GM12872 (cell line): ENCODE data around the gene HTRA3.

ENCODE experiments used
- TF ChIP-seq, protein P1 (sequence below): IDR thresholded peaks from 3 replicates; pipeline ENCODE4 v1.5.1; 2011; ENCODE audit warnings: low read depth, mild to moderate bottlenecking, low read length, moderate library complexity; ENCODE audit not compliant: insufficient read depth

Gene HTRA3

DNA sequence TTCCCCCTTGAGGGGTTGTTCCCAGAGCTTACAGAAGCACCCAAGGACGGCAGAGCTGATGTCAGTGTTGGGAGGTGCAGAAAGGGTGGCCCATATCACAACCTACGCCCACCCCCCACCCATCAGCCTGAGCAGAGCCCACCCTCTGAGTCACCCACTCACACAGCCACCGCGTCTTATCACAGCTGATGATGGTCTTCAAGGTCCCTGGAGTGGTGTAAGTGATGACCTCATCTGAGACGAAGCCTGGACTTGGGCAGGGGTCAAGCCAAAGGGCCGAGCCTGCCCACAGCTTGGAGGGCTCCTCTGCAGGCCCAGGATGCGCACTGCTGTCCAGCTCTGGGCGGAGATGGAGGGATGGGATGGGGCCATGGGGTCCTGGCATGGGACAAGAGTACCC, 3.0 kb upstream of the HTRA3 start:
- TF ChIP-seq, protein P1, sequence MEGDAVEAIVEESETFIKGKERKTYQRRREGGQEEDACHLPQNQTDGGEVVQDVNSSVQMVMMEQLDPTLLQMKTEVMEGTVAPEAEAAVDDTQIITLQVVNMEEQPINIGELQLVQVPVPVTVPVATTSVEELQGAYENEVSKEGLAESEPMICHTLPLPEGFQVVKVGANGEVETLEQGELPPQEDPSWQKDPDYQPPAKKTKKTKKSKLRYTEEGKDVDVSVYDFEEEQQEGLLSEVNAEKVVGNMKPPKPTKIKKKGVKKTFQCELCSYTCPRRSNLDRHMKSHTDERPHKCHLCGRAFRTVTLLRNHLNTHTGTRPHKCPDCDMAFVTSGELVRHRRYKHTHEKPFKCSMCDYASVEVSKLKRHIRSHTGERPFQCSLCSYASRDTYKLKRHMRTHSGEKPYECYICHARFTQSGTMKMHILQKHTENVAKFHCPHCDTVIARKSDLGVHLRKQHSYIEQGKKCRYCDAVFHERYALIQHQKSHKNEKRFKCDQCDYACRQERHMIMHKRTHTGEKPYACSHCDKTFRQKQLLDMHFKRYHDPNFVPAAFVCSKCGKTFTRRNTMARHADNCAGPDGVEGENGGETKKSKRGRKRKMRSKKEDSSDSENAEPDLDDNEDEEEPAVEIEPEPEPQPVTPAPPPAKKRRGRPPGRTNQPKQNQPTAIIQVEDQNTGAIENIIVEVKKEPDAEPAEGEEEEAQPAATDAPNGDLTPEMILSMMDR, result no peak

DNA sequence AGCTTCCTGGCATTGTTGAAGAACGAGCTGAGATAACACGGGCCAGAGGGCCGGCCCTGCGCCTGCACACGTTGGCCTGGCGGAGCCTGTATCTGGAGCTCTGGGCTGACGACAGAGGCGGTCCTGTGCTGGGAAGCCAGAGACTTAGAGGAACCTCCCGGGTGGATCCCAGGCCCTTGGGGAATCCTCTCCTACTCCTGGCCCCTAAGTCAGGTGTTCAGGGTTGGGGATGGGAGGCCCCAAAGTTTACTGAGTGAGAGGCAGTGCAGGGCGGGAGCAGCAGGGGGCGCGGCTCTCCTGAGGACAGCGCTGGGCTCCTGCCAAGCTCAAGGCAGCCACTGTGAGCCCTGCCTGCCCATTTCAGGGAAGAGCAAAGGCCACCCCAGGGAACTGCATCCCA, 2.5 kb upstream of the HTRA3 start:
- TF ChIP-seq, protein P1, result 0 out of 3 replicates have a peak, but pooled peaks have one; percentile 21

DNA sequence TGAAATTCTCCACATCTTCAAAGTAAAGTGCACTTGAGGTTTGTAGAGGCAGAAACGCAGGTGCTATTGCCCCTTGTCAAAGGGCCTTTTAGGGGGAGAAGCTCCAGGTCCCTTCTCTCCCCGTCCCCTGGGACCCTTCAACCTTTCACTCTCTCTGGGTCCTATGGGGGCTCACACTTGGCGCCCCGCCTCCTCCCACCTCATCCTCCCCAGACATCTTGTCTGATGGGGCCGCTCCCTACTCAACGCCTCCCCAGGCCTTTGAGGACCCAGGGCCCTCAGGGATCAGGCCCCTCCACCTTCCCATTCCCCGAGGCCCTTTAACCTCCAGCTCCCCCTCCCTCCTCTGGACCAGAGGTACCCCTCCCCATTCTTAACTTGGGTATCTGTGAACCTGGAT, 1.3 kb upstream of the HTRA3 start:
- TF ChIP-seq, protein P1, result no peak

DNA sequence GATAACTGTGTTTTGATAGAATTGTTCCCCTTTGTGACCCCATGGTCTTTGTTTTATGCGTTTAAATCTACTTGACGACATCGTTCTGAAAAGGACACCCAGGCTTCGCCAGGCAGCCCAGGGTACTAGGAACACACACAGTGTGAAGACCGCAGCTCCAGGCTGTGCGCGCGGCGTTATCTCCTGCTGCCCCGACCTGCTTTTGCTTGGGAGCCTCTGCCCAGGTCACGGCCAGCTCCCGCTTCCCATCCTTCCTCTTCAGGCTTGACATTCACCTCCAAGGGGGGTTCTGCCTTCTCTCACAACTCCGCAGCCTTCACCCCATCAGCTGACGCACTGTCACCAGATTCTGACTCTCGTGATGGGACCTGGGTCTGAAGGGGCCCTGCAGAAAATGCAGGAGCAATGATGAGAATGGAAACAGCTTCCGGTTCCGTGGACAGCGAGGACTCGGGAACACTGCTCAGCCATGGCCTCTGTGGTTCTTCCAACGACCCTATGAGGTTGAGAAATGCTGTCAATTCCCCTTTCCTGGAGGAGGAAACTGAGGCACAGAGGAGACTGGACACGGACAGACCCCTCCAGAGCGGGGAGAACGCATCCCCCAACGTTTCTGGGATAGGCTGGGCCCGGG, 536 bp upstream of the HTRA3 start:
- TF ChIP-seq, protein P1, result no peak

DNA sequence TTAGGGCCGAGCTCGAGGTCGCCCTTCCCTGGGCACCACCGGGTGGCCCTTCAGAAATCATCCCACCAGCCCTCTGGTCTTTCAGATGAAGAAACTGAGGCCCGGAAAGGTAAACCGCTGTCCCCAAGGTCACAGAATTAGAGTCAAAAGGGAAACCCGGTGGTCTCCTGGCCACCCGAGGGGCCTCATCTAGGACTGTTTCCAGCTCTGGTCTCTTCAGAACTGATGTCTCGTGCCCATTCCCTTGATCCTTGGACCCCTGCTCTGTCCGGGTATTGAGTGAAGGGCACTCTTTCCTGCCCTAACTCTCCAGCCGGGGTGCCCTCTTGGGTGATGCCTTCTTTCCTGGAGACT, 841 bp downstream of the HTRA3 start:
- TF ChIP-seq, protein P1, result no peak

DNA sequence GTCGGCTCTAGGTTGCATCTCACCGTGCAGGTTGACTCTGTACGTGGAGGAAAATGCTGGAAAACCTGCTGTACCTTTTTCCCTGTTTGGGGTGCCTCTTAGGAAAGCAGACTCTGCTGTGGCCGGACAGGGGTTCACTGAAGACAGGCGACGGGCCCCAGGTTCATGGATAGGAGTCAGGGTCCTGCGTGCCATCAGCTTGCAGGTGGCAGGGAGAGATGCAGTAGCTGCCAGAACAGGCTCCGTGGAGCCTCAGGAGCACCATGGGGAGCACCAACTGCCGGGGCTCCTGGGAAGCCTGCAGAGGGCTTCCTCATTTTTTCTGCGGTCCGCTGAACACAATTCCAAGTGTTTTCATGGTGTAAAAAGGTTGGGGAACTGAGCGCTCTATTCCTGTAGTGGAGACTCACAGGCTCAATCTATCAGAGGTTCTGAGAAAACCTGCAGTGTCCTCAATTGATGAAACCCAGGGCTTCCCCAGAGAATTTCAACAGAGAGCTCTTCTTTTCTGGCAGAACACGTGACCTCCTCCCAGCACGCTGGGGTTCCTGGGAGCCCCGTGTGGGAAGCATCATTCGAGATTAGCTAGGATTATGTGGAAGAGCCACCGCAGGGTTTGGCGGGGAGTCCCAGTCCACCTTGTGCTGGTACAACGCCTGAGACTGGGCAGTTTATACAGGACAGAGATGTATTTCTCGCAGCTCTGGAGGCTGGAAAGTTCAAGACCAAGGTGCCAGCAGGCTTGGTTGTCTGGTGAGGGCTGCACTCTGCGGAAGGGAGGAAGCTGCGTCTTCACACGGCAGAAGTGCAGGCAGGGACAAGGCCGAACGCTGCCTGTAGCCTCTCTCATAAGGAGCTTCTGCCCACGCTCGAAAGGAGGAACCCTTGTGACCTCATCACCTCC, 1.6 kb downstream of the HTRA3 start:
- TF ChIP-seq, protein P1, result no peak

DNA sequence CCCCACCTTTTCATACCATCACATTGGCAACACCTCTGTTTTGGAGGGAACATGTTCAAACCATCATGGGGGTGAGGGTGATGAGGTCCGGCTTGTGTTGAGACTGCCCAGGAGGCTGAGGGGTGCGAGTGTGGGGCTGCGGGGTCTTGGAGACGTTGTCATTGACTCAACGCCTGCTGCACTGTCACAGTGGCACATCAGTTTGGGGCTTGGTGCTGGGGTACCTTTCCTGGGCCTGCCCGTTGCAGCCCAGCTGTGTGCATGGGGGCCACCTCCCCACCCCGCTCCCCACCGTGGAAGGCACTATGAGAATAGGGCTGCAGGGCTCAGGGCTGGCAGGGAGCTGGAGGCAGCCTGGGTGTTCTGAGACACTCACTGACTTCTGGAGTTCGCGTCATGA, 2.3 kb downstream of the HTRA3 start:
- TF ChIP-seq, protein P1, result no peak
